CD14-positive monocyte (primary cell): ENCODE data around the gene KRTDAP. TPM values are rescaled to one million over a fixed set of nuclear protein-coding genes. Genes with fewer than 3 reads are reported as not detected.

Experiments
- DNase-seq, 3 donors: peaks; one replicate each; pipeline ENCODE4 v3.0.0-alpha.2; 2011 to 2022
- H2AFZ ChIP-seq: 2 replicates; pipeline ENCODE4 v1.6.0; 2012; ENCODE audit warnings: mild to moderate bottlenecking, low read depth, low read length, inconsistent platforms; ENCODE audit not compliant: insufficient read depth, poor library complexity, severe bottlenecking
- H3K27ac ChIP-seq, 2 donors: 1 replicate in 1 of 2; 2 replicates in 1 of 2; pipeline ENCODE4 v1.5.1; 2012 to 2013; ENCODE audit warnings: low read length in 2 of 2, control low read depth in 1 of 2, inconsistent platforms in 1 of 2, low read depth in 1 of 2, mild to moderate bottlenecking in 1 of 2
- H3K27me3 ChIP-seq, 2 donors: one replicate each; pipeline versions ENCODE4 v1.6.0 to v1.6.1; 2011 to 2013; ENCODE audit warnings: low read length in 2 of 2; ENCODE audit not compliant: control insufficient read depth in 2 of 2, insufficient read depth in 2 of 2
- H3K36me3 ChIP-seq, 2 donors: replicated peaks in 1 of 2; 1 replicate in 1 of 2; 2 replicates in 1 of 2; pipeline versions ENCODE4 v1.5.1 to v1.6.1; 2012 to 2013; ENCODE audit warnings: low read length in 2 of 2, control low read depth in 1 of 2, inconsistent platforms in 1 of 2, mild to moderate bottlenecking in 1 of 2; ENCODE audit not compliant: insufficient read depth in 2 of 2, control insufficient read depth in 1 of 2
- H3K4me1 ChIP-seq, 2 donors: 1 replicate in 1 of 2; 2 replicates in 1 of 2; pipeline versions ENCODE4 v1.5.1 to v1.6.1; 2012 to 2013; ENCODE audit warnings: low read length in 2 of 2, control low read depth in 1 of 2, inconsistent platforms in 1 of 2, mild to moderate bottlenecking in 1 of 2, moderate library complexity in 1 of 2; ENCODE audit not compliant: insufficient read depth in 2 of 2, control insufficient read depth in 1 of 2
- H3K4me2 ChIP-seq: replicated peaks from 2 replicates; pipeline ENCODE3; 2012; ENCODE audit warnings: low read length, moderate library complexity, mild to moderate bottlenecking; ENCODE audit not compliant: poor library complexity, severe bottlenecking; ENCODE audit errors: extremely low read depth
- H3K4me3 ChIP-seq, 3 experiments: fragments of 200-600 bp in 1 of 3; sonication (generic) in 1 of 3; replicated peaks in 1 of 3; 1 replicate in 2 of 3; 2 replicates in 1 of 3; pipeline ENCODE4 v1.5.1; 2011 to 2013; ENCODE audit warnings: low read length in 3 of 3, mild to moderate bottlenecking in 3 of 3, control low read depth in 2 of 3, low read depth in 2 of 3, inconsistent platforms in 1 of 3, moderate library complexity in 1 of 3
- H3K79me2 ChIP-seq: 2 replicates; pipeline ENCODE4 v1.6.0; 2012; ENCODE audit warnings: mild to moderate bottlenecking, control low read depth, inconsistent platforms, low read length, moderate library complexity; ENCODE audit not compliant: insufficient read depth
- H3K9ac ChIP-seq: 2 replicates; pipeline ENCODE4 v1.6.0; 2017; ENCODE audit warnings: low read length, mild to moderate bottlenecking; ENCODE audit not compliant: insufficient read depth, poor library complexity, severe bottlenecking
- H3K9me3 ChIP-seq, 2 donors: replicated peaks in 1 of 2; 1 replicate in 1 of 2; 2 replicates in 1 of 2; pipeline versions ENCODE4 v1.5.1 to v1.6.1; 2012 to 2013; ENCODE audit warnings: low read length in 2 of 2, control low read depth in 1 of 2; ENCODE audit not compliant: control insufficient read depth in 1 of 2, insufficient read depth in 1 of 2
- H4K20me1 ChIP-seq: 2 replicates; pipeline ENCODE4 v1.6.0; 2012; ENCODE audit warnings: mild to moderate bottlenecking, low read length, control low read depth, moderate library complexity; ENCODE audit not compliant: insufficient read depth
- H3K27ac Mint-ChIP-seq, 7 donors: one replicate each; pipeline ENCODE4 v1.8.0; 2020; ENCODE audit warnings: mild to moderate bottlenecking in 7 of 7, mixed read lengths in 7 of 7, moderate library complexity in 6 of 7, inconsistent platforms in 2 of 7
- H3K27me3 Mint-ChIP-seq, 3 donors: one replicate each; pipeline ENCODE4 v1.8.0; 2021 to 2022; ENCODE audit warnings: low read depth in 3 of 3, mild to moderate bottlenecking in 3 of 3, mixed read lengths in 3 of 3, moderate library complexity in 3 of 3, inconsistent platforms in 1 of 3
- H3K36me3 Mint-ChIP-seq, 2 donors: one replicate each; pipeline ENCODE4 v1.8.0; 2020; ENCODE audit warnings: mixed read lengths in 2 of 2, inconsistent platforms in 1 of 2, mild to moderate bottlenecking in 1 of 2
- H3K4me1 Mint-ChIP-seq: one replicate; pipeline ENCODE4 v1.8.0; 2020; ENCODE audit warnings: mild to moderate bottlenecking, mixed read lengths
- H3K4me3 Mint-ChIP-seq, 2 donors: one replicate each; pipeline ENCODE4 v1.8.0; 2020; ENCODE audit warnings: mild to moderate bottlenecking in 2 of 2, mixed read lengths in 2 of 2, moderate library complexity in 1 of 2
- H3K9me3 Mint-ChIP-seq, 7 donors: one replicate each; pipeline ENCODE4 v1.8.0; 2020 to 2022; ENCODE audit warnings: mixed read lengths in 7 of 7, mild to moderate bottlenecking in 6 of 7, moderate library complexity in 6 of 7, inconsistent platforms in 2 of 7
- WGBS: methylation state at CpG from one replicate; pipeline ENCODE4 v1.1.5; 2013; ENCODE audit warnings: missing lambda C conversion rate; ENCODE audit not compliant: insufficient coverage; 5-methylcytosine and 5-hydroxymethylcytosine counted together
- intact Hi-C, 2 donors: fragments of 100-400 bp; cut with micrococcal nuclease; formaldehyde crosslinking; loops; one replicate each; pipeline versions ENCODE4 v1.15.0 to v1.15.1; 2023
- polyA plus RNA-seq, 3 donors: library from polyadenylated mRNA; depleted of rRNA in 1 of 3; unstranded in 2 of 3; stranded (reverse) in 1 of 3; fragments of 300-500 nt in 2 of 3; fragments of >200 nt in 1 of 3; fragmentation: Illumina TruSeq in 2 of 3; gene quantifications; 1 replicate in 2 of 3; 2 replicates in 1 of 3; pipeline ENCODE4 v1.2.3, GENCODE V29; 2012 to 2021
- TF ChIP-seq, protein P1 (sequence below): fragments of 200-600 bp; IDR thresholded peaks from one replicate; pipeline ENCODE4 v1.8.0; 2022; ENCODE audit warnings: antibody characterized with exemption, mild to moderate bottlenecking

The KRTDAP gene
- polyA plus RNA-seq, 3 donors = not detected

DNA sequence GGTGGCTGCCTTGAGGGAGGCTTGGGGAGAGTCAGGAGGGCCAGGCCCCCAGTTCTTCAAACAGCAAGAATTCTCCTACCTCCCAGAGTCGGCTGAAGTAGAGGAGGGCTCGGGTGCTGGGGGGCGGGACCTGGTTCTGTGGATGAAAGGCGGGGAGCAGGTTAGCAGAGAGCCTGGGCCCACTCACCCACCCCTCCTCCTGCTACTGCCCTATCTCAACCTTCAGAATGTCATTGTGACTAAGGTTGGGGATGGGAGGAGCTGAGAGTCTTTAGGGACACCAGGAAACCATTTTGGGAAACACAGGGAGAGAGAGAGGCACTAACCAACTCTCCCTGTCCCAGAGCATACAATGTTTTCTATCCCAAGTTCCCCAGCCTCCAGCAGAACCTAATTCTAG, 12.5 kb upstream of the KRTDAP start:
- Histone ChIP-seq H3K4me3 (no peak overlapping the region), H3K36me3 (no peaks in the 10 kb centered on the region), H3K27ac (no peak overlapping the region), H2AFZ (no peak overlapping the region), H3K27me3 (peaks cover 0 to 11% of the 10 kb centered on the region in 2 donors), H3K9ac (no peak overlapping the region), H3K4me2 (no peak overlapping the region), H3K79me2 (no peaks in the 10 kb centered on the region), H3K9me3 (no peaks in the 10 kb centered on the region), H4K20me1 (no peaks in the 10 kb centered on the region), H3K4me1 (no peaks in the 10 kb centered on the region)
- no peaks in the 10 kb centered on the region for H3K4me1 Mint-ChIP-seq
- intact Hi-C loops = no loop called here
- no peaks in the 10 kb centered on the region for H3K36me3 Mint-ChIP-seq
- peaks cover 21 to 24% (median 21%) of the 10 kb centered on the region in 3 donors for H3K27me3 Mint-ChIP-seq
- no CpG with 5 or more reads among the region's 4 CpGs for WGBS
- H3K9me3 Mint-ChIP-seq = peaks cover 0 to 2% (median 0%) of the 10 kb centered on the region in 7 donors
- no peak overlapping the region for H3K27ac Mint-ChIP-seq
- H3K4me3 Mint-ChIP-seq = no peak overlapping the region
- no peak for DNase-seq
- TF ChIP-seq, protein P1, sequence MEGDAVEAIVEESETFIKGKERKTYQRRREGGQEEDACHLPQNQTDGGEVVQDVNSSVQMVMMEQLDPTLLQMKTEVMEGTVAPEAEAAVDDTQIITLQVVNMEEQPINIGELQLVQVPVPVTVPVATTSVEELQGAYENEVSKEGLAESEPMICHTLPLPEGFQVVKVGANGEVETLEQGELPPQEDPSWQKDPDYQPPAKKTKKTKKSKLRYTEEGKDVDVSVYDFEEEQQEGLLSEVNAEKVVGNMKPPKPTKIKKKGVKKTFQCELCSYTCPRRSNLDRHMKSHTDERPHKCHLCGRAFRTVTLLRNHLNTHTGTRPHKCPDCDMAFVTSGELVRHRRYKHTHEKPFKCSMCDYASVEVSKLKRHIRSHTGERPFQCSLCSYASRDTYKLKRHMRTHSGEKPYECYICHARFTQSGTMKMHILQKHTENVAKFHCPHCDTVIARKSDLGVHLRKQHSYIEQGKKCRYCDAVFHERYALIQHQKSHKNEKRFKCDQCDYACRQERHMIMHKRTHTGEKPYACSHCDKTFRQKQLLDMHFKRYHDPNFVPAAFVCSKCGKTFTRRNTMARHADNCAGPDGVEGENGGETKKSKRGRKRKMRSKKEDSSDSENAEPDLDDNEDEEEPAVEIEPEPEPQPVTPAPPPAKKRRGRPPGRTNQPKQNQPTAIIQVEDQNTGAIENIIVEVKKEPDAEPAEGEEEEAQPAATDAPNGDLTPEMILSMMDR = no peak

DNA sequence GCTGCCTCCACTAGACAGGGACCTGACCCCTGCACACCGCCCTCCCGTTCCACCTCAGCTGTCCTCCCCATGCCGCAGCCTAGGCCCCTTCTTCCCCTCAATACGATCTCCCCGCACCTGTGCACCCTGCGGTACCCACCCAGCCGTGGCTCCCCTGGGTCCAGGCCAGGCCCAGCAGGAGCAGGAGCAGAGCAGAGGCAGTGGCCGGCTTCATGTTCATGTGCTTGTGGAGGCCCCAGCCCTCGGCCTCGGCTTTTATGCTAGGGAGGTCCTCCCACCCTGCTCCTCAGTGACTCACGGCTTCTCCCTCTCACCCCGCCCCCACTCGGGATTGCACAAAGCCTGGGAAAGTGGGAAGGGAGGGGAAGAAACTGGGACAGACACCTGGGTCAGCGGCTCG, 11.4 kb upstream of the KRTDAP start:
- no peak overlapping the region for H3K27ac Mint-ChIP-seq
- no peak overlapping the region for H2AFZ ChIP-seq
- H3K4me3 Mint-ChIP-seq = no peak overlapping the region
- H3K27ac ChIP-seq = no peak overlapping the region
- no peaks in the 10 kb centered on the region for H3K36me3 Mint-ChIP-seq
- 92% methylated on average over 8 of the region's 15 CpGs for WGBS
- H3K4me2 ChIP-seq = no peak overlapping the region
- no peaks in the 10 kb centered on the region for H4K20me1 ChIP-seq
- DNase-seq = no peak
- H3K79me2 ChIP-seq = no peaks in the 10 kb centered on the region
- peaks cover 0 to 2% of the 10 kb centered on the region in 2 donors for H3K27me3 ChIP-seq
- peaks cover 0 to 2% (median 0%) of the 10 kb centered on the region in 7 donors for H3K9me3 Mint-ChIP-seq
- no peaks in the 10 kb centered on the region for H3K4me1 ChIP-seq
- H3K4me3 ChIP-seq = no peak overlapping the region
- H3K27me3 Mint-ChIP-seq = peaks cover 14 to 20% (median 16%) of the 10 kb centered on the region in 3 donors
- no peaks in the 10 kb centered on the region for H3K36me3 ChIP-seq
- H3K4me1 Mint-ChIP-seq = no peaks in the 10 kb centered on the region
- intact Hi-C loops = no loop called here
- H3K9me3 ChIP-seq = no peaks in the 10 kb centered on the region
- TF ChIP-seq, protein P1 = no peak
- no peak overlapping the region for H3K9ac ChIP-seq
